NCI-H146 (cell line): Measurements from ENCODE around the gene PPP1R3D.

Experiments
- DNase-seq: peaks from one replicate; lab custom pipeline; 2025; lab: John Stamatoyannopoulos, UW

The PPP1R3D gene

DNA sequence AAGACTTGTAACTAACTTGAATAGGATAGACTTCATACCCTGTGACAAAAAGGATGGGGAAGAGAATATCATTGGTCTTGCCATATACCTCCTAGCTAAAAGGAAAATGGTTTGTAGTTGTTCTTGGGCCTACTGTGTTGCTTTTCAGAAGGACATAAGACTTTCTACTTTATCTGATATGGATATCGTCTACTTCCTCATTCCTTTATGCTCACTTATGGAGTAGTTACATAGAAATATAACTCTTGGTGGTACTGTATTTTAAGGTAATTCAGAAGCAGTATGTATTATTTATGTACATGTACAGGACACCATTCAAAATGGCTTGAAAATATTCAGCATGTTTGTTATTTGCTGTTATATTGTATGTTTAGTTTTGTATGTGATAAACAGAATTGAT is 8.1 kb upstream of the PPP1R3D start:
- DNase-seq: no peak

DNA sequence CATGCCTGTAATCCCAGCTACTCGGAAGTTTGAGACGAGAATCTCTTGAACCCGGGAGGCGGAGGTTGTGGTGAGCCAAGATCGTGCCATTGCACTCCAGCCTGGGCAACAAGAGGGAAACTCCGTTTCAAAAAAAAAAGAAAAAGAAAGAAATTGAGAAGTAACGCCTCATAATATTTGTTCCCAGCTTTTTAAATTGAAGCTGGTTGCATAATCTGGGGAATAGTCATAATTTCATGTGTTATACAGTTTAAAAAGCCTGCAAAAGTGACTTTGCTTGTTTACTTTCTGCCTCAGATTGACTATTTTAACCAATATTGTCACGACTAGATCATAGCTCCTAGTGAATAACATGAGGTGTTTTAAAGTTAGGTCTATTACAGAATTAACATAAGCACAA is 7.3 kb upstream of the PPP1R3D start:
- no peak for DNase-seq

DNA sequence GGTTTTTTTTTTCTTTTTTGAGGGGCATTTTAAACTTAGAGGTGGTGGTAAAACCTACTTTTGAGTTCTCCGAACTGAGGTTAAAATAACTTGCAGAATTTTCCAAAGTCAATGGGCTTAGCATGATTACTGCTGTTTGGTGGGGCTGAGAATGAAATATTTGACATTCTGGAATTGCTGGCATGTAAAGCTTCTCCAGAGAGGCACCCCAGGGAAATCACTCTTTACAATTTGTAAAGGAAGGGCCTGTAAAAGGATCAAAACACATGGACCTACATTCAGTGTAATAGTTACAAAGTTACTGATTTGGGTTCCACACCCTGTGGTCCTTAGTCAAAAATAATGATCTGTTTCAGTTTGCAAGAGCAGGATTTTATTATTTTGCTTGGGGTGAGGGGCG is 5.6 kb upstream of the PPP1R3D start:
- DNase-seq: no peak

DNA sequence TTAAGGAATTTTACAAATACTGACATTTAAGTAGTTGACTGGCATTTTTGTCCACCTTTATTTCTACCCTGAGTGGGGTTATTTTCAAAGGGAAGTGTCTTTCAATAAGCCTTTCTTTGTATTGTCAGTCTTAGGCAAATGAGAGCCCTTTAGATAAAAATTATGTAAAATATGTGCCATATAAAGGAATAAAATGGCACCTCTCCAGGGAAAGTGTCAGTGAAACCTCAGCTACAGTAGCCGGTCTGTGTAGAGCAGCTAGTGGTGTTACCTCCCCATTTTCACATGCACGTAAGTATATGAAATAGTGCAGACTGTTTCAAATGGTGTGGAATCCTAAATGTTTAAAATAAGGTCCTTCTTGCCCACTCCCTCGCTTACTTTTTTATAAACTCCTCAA is 5.1 kb upstream of the PPP1R3D start:
- no peak for DNase-seq

DNA sequence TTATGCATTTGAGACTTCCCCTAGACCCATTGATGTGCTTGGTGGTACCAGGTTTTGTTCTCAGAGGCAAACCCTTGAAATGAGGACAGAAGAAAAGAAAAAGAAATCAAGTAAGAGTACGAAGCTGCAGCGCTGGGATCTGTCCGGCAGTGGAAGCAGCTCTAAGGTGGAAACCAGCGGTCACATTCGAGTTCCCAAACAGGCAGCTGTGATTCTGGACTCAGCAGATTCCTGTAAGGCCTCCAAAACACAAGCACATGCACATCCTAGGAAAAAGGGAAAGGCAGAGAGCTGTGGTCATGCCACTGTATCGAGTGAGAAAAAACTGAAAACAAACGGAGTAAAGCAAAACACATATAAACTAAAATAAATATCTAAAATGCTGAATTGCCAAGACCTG is 4.6 kb upstream of the PPP1R3D start:
- DNase-seq: no peak

DNA sequence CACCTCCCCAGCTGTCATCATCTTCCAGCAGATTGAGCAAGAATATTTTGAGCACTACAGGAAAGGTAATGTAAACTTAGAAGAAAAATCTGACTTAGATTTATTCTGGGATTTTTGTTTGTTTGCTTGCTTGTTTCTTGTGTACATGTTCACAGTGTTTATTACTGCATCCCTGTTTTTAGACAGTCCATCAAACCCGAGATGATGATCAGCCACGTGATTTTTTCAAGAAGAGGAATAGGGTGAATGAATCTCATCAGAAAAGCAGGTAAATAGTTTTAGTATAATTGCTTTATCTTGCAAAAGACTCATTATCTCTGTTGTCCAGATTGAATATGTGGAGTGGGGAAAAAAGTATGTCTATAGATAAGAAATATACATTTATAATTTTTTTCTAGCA is 2.1 kb upstream of the PPP1R3D start:
- DNase-seq: no peak

DNA sequence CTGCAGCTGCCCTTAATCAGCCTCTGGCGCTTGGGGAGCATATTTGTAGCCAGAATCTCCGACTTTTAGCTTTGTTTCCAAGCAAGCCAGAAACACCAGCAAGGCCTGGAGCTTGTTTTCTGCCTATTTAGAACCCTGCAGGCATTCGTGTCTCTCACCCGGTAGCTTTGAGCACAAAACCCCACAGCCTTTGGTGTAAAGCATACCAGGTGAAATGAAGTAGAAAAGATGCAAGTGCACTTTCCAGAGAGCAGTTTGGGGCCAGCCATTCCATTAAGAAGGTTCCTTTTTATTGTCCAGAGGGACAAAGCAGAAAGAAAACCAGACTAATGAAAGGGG is 820 bp upstream of the PPP1R3D start:
- no peak for DNase-seq

DNA sequence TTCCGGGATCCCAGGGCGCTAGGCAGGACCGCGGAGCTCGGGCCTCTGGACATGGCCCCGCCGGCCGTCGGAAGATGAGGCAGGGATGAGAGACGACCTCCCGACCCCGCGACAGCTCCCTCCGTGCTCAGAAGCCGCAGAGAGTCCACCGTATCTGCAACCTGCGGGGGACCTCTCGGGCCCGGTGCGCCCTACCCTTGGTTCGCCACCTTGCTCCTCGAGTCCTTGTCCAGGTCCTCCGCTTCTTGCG is 301 bp downstream of the PPP1R3D start:
- no peak for DNase-seq

DNA sequence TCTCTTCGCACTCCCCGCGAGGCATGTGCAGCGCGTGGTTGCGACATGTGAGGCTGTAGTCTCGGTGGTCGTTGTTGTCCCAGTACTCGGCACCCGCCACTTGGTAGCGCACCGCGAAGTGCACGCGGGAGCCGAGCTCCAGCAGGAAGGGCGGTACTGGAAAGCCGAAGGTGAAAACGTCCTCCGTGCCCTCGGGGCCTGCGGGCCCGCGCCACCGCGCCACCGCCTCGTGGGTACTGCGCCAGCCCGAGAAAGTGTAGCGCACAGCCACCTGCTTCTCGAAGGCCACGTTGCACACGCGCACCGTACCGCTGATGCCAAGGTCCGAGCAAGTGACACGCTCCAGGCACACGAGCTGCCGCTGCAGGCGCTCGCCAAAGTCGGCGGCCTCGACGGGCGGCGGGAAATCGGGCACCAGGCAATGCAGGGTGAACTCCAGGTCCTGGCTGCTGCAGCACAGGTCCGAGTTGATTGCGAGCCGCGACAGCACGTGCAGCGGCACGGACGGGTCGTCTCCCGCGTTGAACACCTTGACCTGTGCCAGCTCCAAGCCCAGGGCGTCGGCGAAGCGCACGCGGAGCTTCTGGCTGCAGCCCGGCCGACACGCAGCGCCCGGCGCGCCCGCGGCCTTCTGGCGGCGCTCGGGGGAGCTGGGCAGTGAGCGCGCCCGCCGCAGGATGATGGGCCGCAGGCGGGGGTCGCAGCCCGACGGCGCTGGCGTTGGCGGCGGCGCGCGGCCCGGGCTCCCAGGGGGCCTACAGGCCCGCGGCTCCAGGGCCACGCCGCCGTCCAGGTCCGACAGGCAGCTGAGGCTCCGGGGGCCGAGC is 840 bp downstream of the PPP1R3D start:
- DNase-seq: no peak

DNA sequence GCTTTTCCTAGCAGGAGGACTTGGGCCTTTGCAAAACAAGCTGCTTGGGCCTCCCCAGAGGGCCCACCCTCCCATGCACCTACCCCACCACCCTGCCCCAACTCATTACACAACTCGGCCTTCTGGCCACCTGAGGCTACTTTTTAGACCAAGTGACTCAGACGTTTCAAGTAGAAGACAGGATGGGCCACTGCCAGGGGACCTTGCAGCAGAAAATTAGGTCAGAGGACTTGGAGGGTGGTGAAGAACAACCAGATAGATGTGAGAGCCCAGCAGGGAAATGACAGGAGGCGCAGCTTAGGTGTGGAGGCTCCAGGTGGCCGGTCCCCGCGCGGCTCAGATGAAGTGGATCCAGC is 1.4 kb downstream of the PPP1R3D start:
- no peak for DNase-seq

DNA sequence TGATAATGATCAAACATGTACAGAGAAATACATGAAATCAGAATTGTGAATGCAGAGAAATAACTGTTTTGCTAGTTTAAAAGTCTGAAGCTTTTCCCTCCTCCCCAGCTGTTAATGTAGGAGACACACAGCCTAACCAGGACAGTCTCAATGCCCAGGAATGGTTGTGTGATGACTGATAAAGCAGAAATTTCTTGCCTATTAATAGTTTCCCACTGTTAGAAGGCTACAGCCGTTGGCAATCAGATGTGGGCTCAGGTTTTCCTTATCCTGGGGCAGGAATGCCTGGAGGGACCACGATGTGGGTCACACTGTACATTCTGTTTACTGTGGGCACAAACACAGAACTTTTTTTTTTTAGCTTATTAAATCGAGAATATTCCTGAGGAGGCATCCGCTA is 1.9 kb downstream of the PPP1R3D start:
- DNase-seq: no peak

DNA sequence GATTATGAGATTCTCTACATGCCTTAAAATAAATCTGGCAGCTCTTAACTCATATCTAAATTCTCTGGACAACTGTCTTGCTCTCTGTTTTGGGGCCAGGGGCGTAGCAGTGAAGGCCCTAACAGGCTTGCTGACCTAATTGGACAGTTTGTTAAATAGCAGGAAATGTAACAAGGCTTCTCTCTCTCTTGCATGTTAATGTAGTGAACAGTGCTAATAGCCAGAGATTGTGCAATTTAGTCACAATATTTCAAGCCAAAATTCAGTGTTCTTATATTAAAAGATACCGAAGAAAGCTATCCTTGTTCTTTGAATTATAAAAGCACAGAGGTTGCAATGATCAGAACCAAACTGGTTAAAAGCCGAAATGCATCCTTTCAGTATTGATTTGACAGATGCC is 3.0 kb downstream of the PPP1R3D start:
- DNase-seq: no peak

DNA sequence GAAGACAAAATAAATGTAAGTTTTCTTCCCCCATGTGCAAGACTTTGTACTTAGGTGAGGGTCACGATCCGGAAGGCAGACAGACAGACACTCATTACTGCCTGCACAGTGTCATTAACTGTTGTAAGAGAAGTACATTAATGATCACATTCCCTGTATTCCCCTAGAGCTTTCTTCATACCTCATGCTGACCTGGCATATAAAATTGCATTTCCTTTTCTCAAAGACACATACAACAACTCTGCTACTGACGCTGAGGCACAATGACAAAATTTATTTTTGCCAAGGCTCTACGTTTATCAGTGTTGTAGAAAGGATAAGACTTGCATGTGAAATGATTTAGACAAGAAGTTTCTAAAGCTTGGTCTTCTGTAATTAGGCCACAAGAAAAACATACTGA is 3.7 kb downstream of the PPP1R3D start:
- DNase-seq: no peak

DNA sequence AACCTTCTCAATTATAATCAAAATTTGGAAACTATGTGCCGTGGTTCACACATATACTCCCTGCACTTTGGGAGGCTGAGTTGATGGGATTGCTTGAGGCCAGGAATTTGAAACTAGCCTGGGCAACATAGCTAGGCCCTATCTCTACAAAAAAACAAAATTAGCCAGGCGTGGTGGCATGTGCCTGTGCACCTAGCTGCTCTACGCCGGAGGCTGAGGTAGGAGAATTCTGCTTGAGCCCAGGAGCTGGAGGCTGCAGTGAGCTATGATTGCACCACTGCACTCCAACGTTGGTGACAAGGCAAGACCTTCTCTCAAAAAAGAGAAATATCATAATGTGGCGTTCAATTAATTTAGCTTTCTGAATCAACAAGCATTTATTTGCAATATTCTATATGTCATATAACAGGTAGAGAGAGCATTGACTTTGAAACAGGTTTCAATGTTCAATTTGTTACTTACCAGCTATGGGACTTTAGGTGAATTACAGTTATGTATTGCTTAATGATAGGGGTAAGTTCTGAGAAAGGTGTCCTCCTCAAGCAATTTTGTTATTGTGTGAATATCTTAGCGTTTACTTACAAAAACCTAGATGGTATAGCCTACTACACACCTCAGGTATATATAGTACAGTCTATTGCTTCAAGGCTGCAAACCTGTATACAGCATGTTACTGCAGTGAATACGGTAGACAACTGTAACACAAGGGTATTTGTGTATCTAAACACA is 4.5 kb downstream of the PPP1R3D start:
- no peak for DNase-seq

DNA sequence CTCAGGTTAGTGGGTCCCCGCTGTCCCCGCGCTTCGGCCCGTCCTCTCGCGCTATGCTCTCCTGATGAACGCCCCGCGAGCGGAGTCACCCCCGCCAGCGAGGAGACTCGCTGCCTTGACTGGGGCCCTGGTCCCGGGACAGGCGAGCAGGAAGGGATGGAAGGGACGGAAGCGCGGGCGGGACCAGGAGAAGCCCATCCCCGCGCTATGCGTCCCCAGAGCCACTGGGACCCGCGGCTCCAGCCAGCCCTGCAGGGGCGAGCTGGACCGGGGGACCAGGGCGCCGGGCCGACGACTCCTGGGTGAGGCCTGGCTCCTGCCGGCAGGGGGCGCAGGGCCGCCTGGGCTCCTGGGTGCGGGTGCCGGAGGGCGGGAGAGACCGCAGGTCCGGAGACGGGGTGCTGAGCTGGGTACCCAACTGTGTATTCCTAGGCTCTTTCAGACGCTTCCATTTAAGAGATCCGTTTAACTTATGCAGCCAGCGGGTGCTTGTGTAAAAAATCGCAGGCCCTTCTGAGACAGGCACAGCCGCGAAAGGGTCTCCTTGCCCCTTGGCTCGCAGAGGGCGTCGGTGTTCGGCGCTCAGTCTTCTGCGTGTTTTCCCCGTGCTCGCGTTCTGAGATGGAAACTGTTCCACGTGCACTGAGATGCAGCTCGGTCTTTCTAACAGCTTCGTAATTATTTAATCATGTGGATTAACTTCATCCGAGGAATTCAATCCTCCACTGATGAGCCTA is 6.1 kb downstream of the PPP1R3D start:
- DNase-seq: peak; percentile 82

DNA sequence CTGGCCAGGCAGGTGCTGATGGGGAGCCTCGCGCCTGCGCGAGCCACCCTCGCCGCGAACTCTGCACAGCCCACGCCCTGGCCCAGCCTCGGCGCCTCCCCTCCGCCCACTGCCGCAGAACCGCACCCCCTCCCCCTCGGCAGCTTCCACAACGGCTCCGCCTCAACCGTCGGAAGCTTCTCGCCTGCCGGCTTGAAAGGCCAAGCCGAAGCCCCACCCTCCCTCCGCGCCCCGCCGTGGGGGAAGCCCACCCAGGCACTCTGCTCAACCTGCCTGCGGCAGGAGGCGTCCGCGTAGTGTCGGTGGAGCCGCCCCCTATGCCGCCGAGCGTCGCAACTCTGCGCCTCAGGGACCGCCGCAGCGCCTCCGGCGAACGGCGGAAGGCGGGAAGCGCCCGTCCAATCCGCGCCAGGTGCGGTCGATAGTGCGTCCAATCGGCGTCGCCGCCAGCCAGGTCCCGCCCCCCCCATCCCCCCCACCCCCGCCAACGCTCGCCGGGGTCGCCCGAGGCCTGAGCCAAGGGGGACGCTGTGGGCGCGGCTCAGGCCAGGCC is 6.7 kb downstream of the PPP1R3D start, which contains the start of gene SYCP2:
Gene SYCP2, minus strand, starts transcription at position 342 of the 553 bp plus-strand sequence. CDS start 11,224 bp downstream, outside the sequence.
- DNase-seq: peak; percentile 77

DNA sequence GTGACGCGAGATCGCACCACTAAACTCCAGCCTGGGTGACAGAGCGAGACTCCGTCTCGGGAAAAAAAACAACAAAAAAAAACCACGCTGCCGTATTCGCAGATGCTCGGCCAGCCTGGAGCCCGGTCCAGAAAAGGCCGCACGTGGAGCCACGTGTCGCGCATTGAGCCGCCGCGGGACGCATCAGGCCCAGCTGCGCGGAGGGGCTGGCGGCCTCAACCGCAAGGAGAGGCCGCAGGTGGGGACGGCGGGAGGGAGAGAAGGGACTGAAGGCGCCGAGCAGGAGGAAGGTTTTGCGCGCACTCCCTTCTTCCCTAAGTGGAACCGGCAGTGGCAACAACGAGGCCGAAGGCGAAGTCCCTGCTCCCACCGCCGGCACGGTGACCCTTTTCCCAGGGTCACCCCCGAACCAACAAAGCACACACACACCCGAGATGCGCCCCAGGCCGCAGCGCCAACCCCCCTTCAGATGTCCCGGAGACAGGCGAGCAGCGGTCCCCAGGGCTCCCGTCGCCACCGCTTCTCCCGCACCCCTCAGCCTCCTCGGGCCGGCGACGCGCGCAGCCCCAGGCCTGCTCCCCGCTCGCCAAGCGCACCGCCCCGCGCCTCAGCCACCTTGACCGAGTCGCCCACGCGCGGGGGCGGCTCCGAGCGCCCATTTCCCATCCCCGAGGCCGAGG is 7.3 kb downstream of the PPP1R3D start:
- DNase-seq: no peak

DNA sequence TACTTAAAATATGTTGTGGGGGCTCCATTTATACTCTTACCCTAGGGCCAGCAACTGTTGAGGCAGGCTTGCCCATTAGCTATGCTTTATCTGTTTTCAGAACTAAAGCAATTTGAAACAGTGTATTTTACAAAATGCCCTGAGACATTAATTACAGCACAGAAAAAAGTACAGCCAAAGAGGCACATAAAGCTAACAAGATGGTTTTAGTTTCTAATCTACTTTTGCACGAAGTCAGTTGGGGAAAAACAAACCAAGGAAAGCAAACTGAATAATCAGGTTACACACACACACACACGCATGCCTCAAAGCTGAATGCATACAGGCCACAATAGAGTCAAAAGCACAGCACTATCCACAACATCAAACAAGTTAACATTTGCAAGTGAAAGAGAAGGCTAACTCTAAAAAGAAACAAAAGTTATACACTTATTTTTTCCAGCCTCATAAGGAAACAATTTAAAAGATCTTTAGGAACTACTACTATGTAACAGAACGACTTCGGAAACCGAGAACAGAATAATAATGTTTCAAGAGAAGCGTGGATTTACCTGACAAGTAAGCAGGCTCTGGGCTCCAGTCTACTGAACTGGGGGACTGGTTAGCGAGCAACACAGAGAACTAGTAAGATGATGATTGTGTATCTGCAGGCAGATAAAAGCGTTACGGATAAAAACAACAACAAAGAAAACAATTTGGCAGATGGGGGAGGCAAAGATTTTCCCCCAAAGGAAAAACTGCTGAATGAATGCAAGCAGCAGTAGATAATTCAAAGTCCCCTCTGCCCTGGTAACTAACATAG is 8.4 kb downstream of the PPP1R3D start:
- no peak for DNase-seq

DNA sequence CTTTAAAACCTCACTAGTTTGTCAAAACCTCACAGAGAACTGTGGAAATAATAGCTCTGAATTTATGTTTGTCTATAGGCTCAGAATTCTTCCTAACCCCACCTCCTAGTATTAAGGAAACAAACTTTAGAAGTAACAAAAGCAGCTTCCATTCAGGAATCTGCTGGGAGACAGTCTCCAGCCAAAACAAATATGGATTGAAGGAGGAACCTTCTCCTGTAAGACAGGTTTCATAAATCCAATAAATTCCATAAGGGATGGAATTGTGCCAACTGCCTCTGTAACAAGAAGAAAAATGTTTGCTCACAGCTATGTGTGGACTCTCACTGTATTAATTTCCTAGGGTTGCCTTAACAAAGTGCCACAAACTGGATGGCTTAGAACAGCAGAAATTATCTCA is 14.2 kb downstream of the PPP1R3D start:
- no peak for DNase-seq

DNA sequence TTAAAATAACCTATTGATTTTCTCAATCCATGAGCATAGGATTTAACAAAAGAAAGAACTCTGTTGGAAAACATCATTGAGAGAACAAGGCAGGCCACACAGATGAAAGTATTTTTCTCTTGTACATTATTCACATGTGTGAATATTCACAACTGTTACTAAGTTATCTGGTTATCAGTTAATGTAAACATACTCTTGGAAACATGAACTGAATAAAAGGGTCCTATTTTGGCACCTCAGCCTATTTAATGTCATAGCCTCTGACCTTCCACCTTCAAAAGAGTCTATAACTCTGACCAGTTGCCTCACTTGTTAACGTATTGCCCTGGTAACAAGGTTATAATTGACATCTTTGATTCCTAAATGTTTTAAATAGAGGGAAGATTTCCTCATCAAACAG is 14.7 kb downstream of the PPP1R3D start:
- DNase-seq: no peak

DNA sequence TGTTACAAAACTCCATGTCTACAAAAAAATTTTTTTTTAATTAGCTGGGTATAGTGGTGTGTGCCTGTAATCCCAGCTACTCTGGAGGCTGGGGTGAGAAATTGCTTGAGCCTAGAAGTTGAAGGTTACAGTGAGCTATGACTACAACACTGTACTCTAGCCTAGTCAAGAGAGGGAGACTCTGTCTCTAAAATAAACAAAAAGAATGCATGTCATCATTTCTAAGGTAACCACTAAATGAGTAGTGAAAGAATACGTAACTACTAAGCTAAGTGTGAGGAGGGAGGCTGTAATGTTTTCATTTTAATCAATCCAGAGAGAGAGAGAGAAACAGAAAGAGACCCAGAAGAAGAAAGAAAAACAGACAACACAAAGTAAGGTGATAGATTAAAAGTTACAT is 16.6 kb downstream of the PPP1R3D start:
- no peak for DNase-seq

DNA sequence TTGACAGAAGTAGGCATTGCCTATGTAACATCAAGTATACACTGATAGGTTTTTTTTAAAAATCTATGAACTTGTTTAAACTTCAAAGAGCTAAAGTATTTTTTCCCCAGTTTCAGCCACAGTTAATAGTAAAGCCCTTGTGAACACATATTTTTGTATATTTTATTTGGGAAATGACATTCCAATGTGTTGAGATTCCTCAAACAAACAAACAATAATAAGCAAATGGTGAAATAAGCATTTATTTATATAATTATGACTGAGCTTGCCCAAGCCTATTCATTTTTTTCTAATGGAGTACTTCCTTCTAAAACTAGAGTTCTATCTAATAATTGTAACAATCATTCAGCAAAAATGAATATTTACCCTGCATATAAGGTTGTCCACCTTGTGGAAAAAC is 19.2 kb downstream of the PPP1R3D start:
- no peak for DNase-seq
